Keratinocyte (primary cell): ENCODE measurements around the gene CD4. TPM values are rescaled to one million over a fixed set of nuclear protein-coding genes. Genes with fewer than 3 reads are reported as not detected.

Experiments used
- DNase-seq: peaks from one replicate; pipeline ENCODE4 v3.0.0-alpha.2; 2011; ENCODE audit warnings: low read depth, missing footprints, low spot score
- FAIRE-seq: peaks from 2 replicates; lab custom pipeline; 2011; peaks lifted over from hg19 to GRCh38; lab: Jason Lieb, UNC
- H2AFZ ChIP-seq: 2 replicates; pipeline ENCODE4 v1.6.0; 2012; ENCODE audit warnings: low read length, control low read depth, inconsistent platforms; ENCODE audit not compliant: control insufficient read depth
- H3K27ac ChIP-seq: 2 replicates; pipeline ENCODE4 v1.5.1; 2011; ENCODE audit warnings: low read length; ENCODE audit not compliant: control insufficient read depth, insufficient read depth
- H3K27me3 ChIP-seq: 3 replicates; pipeline ENCODE4 v1.6.0; 2011; ENCODE audit warnings: low read length; ENCODE audit not compliant: control insufficient read depth, insufficient read depth; ENCODE audit errors: extremely low read depth
- H3K36me3 ChIP-seq, 2 experiments: 2 replicates in 1 of 2; 3 replicates in 1 of 2; pipeline ENCODE4 v1.5.1; 2011; ENCODE audit warnings: low read length in 2 of 2, mild to moderate bottlenecking in 1 of 2; ENCODE audit not compliant: control insufficient read depth in 2 of 2, insufficient read depth in 2 of 2; ENCODE audit errors: extremely low read depth in 1 of 2
- H3K4me1 ChIP-seq: 3 replicates; pipeline ENCODE4 v1.5.1; 2011; ENCODE audit warnings: low read length; ENCODE audit not compliant: control insufficient read depth, insufficient read depth; ENCODE audit errors: extremely low read depth
- H3K4me2 ChIP-seq: 3 replicates; pipeline ENCODE4 v1.6.0; 2011; ENCODE audit warnings: low read depth, low read length; ENCODE audit not compliant: control insufficient read depth, insufficient read depth; ENCODE audit errors: extremely low read depth
- H3K4me3 ChIP-seq, 3 experiments: fragments of 200-600 bp in 1 of 3; sonication (generic) in 1 of 3; 2 replicates in 2 of 3; 3 replicates in 1 of 3; pipeline ENCODE4 v1.5.1; 2011 to 2016; ENCODE audit warnings: low read length in 3 of 3, mild to moderate bottlenecking in 3 of 3, control low read depth in 2 of 3, inconsistent platforms in 1 of 3, low read depth in 1 of 3, mixed read lengths in 1 of 3, mixed run types in 1 of 3, moderate library complexity in 1 of 3; ENCODE audit not compliant: control insufficient read depth in 2 of 3, insufficient read depth in 2 of 3; ENCODE audit errors: extremely low read depth in 1 of 3
- H3K79me2 ChIP-seq: 2 replicates; pipeline ENCODE4 v1.6.0; 2012; ENCODE audit warnings: low read length; ENCODE audit not compliant: control insufficient read depth, insufficient read depth
- H3K9ac ChIP-seq: 3 replicates; pipeline ENCODE4 v1.6.0; 2011; ENCODE audit warnings: low read length; ENCODE audit not compliant: control insufficient read depth, insufficient read depth; ENCODE audit errors: extremely low read depth
- H3K9me1 ChIP-seq: 3 replicates; pipeline ENCODE4 v1.6.0; 2011; ENCODE audit warnings: low read length; ENCODE audit not compliant: control insufficient read depth, insufficient read depth; ENCODE audit errors: extremely low read depth
- H3K9me3 ChIP-seq: 2 replicates; pipeline ENCODE4 v1.5.1; 2012; ENCODE audit warnings: low read depth, low read length; ENCODE audit not compliant: control insufficient read depth
- H4K20me1 ChIP-seq: 3 replicates; pipeline ENCODE4 v1.6.0; 2011; ENCODE audit warnings: low read length; ENCODE audit not compliant: control insufficient read depth, insufficient read depth; ENCODE audit errors: extremely low read depth
- EZH2 ChIP-seq: IDR thresholded peaks from one replicate; pipeline ENCODE4 v1.6.1; 2012; ENCODE audit warnings: inconsistent platforms, mild to moderate bottlenecking, low read length, moderate library complexity
- dilution Hi-C: fragments of 300-500 bp; cut with MboI; formaldehyde crosslinking; loops from one replicate; pipeline ENCODE4 v1.7.0; 2020; ENCODE audit warnings: low sequenced_read_pairs; ENCODE audit not compliant: extremely low pct_ligation_motif_present
- polyA plus RNA-seq, 5 experiments: library from polyadenylated mRNA; depleted of rRNA in 3 of 5; stranded (reverse) in 3 of 5; stranded (forward) in 1 of 5; unstranded in 1 of 5; fragments of >200 nt; gene quantifications; 1 replicate in 1 of 5; 2 replicates in 3 of 5; 3 replicates in 1 of 5; pipeline versions ENCODE4 v1.2.1 to v1.2.3, GENCODE V29; 2011 to 2012; ENCODE audit warnings: missing spikeins in 2 of 5, low read depth in 1 of 5, low replicate concordance in 1 of 5
- TF ChIP-seq, protein P1 (sequence below), 3 experiments: IDR thresholded peaks in 1 of 3; conservative IDR thresholded peaks in 1 of 3; optimal IDR thresholded peaks in 1 of 3; 2 replicates in 2 of 3; 3 replicates in 1 of 3; pipeline versions ENCODE3 to v1.5.1; 2011; ENCODE audit warnings: low read length in 3 of 3, mild to moderate bottlenecking in 3 of 3, moderate library complexity in 2 of 3, control low read depth in 1 of 3, inconsistent platforms in 1 of 3; ENCODE audit not compliant: insufficient read depth in 2 of 3; ENCODE audit errors: extremely low read depth in 1 of 3

Gene CD4
- polyA plus RNA-seq, 1 donor (not counting 4 experiments of a cell fraction or from before 2014, with no cell fraction given), result 0.01 TPM

DNA sequence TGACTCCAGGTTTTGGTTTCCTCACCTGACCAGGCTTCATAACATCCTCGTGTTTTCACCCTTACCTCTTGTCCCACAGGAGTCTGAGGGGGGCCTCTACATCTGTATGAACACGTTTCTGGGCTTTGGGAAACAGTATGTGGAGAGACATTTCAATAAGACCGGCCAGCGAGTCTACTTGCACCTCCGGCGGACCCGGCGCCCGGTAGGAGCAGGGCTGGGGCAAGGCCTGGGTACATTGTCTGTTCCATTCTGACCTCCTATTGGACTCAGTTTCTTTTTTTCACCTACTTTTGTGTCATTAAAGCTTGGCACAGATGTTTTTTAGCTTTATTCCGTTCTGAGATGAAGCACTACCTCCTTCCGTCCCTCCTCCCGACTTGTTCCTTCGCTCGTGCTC lies 66.0 kb downstream of the CD4 start:
- Histone ChIP-seq H3K79me2 (peaks cover 34% of the 10 kb centered on the region), H3K4me2 (no peak overlapping the region), H3K9me3 (no peaks in the 10 kb centered on the region), H3K27ac (no peak overlapping the region), H2AFZ (no peak overlapping the region), H3K36me3 (peaks cover 39 to 43% of the 10 kb centered on the region in 2 experiments), H3K9ac (no peak overlapping the region), H3K9me1 (no peaks in the 10 kb centered on the region), H3K27me3 (no peaks in the 10 kb centered on the region), H3K4me1 (peaks cover 17% of the 10 kb centered on the region), H3K4me3 (no peak overlapping the region), H4K20me1 (no peaks in the 10 kb centered on the region)
- TF ChIP-seq, protein P1, sequence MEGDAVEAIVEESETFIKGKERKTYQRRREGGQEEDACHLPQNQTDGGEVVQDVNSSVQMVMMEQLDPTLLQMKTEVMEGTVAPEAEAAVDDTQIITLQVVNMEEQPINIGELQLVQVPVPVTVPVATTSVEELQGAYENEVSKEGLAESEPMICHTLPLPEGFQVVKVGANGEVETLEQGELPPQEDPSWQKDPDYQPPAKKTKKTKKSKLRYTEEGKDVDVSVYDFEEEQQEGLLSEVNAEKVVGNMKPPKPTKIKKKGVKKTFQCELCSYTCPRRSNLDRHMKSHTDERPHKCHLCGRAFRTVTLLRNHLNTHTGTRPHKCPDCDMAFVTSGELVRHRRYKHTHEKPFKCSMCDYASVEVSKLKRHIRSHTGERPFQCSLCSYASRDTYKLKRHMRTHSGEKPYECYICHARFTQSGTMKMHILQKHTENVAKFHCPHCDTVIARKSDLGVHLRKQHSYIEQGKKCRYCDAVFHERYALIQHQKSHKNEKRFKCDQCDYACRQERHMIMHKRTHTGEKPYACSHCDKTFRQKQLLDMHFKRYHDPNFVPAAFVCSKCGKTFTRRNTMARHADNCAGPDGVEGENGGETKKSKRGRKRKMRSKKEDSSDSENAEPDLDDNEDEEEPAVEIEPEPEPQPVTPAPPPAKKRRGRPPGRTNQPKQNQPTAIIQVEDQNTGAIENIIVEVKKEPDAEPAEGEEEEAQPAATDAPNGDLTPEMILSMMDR (optimal IDR thresholded peaks at IDR 0.05 in 1 of 3, IDR thresholded peaks at IDR 0.05 in 1 of 3, conservative IDR thresholded peaks at IDR 0.05 in 1 of 3; ENCODE audit: extremely low read depth in 1 of 3, insufficient read depth in 2 of 3, low read length in 3 of 3), result no peak
- TF ChIP-seq EZH2, result no peak
- no peak for FAIRE-seq
- dilution Hi-C loops, result no loop called here
- no peak for DNase-seq

DNA sequence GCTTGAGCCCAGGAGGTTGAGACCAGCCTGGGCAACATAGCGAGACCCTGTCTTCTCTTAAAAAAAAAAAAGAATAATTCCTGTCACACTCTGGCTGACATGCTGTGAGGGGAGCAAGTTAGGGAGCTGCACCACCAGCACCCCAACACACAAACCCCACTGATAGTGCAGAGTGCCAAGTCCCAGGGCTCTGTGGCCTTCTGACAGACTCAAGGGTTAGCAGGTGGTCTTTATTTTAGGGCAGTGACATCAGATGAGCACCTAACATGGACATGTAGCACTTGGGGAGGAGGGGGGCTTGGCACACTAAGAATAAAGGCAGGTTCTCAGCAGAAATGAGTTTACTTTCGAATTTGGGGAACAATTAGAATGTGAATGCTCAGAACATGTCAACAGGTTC lies 69.5 kb downstream of the CD4 start:
- no peaks in the 10 kb centered on the region for H3K9me3 ChIP-seq
- no peaks in the 10 kb centered on the region for H3K9me1 ChIP-seq
- H3K36me3 ChIP-seq, result peaks cover 61 to 69% of the 10 kb centered on the region in 2 experiments
- H3K27ac ChIP-seq, result no peak overlapping the region
- peaks cover 20% of the 10 kb centered on the region for H3K79me2 ChIP-seq
- H3K27me3 ChIP-seq, result no peaks in the 10 kb centered on the region
- dilution Hi-C loops, result no loop called here
- H4K20me1 ChIP-seq, result no peaks in the 10 kb centered on the region
- FAIRE-seq (no peak), DNase-seq (no peak)
- no peak overlapping the region for H3K4me2 ChIP-seq
- no peak overlapping the region for H3K9ac ChIP-seq
- TF ChIP-seq, protein P1 (optimal IDR thresholded peaks at IDR 0.05 in 1 of 3, IDR thresholded peaks at IDR 0.05 in 1 of 3, conservative IDR thresholded peaks at IDR 0.05 in 1 of 3; ENCODE audit: extremely low read depth in 1 of 3, insufficient read depth in 2 of 3, low read length in 3 of 3), result no peak
- TF ChIP-seq EZH2, result no peak
- no peak overlapping the region for H3K4me3 ChIP-seq
- H3K4me1 ChIP-seq, result peaks cover 2% of the 10 kb centered on the region
- no peak overlapping the region for H2AFZ ChIP-seq
